GM19035 (cell line): ENCODE data around the gene LGI1.

ENCODE experiments used
- ATAC-seq: cut with Tn5 transposase; IDR thresholded peaks from one replicate; pipeline ENCODE4 v1.9.1; 2021; ENCODE audit not compliant: unreplicated experiment

Gene LGI1

GRCh38 chr10:93757801-93758507, at the start of gene LGI1:
TSS of gene LGI1 (plus strand) at chr10:93757936. CDS start at chr10:93758145, 209 bp downstream.
- no peak for ATAC-seq

- ATAC-seq, result no peak
Measured at GRCh38 chr10:93710333-93710909, 47.3 kb upstream of the LGI1 start.

- ATAC-seq, result no peak
Measured at GRCh38 chr10:93711891-93712290, 45.8 kb upstream of the LGI1 start.

- no peak for ATAC-seq
Measured at GRCh38 chr10:93712593-93712992, 45.1 kb upstream of the LGI1 start.

GRCh38 chr10:93715345-93715744, 42.4 kb upstream of the LGI1 start:
- ATAC-seq, result peak; percentile 87

GRCh38 chr10:93716766-93717165, 41.0 kb upstream of the LGI1 start:
- no peak for ATAC-seq

- peak; percentile 51 for ATAC-seq
Measured at GRCh38 chr10:93718937-93719725, 38.6 kb upstream of the LGI1 start.

- no peak for ATAC-seq
Measured at GRCh38 chr10:93719901-93720300, 37.8 kb upstream of the LGI1 start.

- ATAC-seq, result no peak
Measured at GRCh38 chr10:93722550-93722949, 35.2 kb upstream of the LGI1 start.

GRCh38 chr10:93723153-93723552, 34.6 kb upstream of the LGI1 start:
- ATAC-seq, result no peak

- ATAC-seq, result no peak
Measured at GRCh38 chr10:93726024-93726423, 31.7 kb upstream of the LGI1 start.

- ATAC-seq, result no peak
Measured at GRCh38 chr10:93741367-93741766, 16.4 kb upstream of the LGI1 start.

GRCh38 chr10:93742633-93743349, 14.9 kb upstream of the LGI1 start:
- ATAC-seq, result peak; percentile 84

- no peak for ATAC-seq
Measured at GRCh38 chr10:93745408-93746065, 12.2 kb upstream of the LGI1 start.

GRCh38 chr10:93746844-93747284, 10.9 kb upstream of the LGI1 start:
- ATAC-seq, result no peak

- no peak for ATAC-seq
Measured at GRCh38 chr10:93749218-93749799, 8.4 kb upstream of the LGI1 start.

GRCh38 chr10:93751124-93751523, 6.6 kb upstream of the LGI1 start:
- no peak for ATAC-seq

GRCh38 chr10:93751832-93752231, 5.9 kb upstream of the LGI1 start:
- no peak for ATAC-seq

GRCh38 chr10:93752761-93753160, 5.0 kb upstream of the LGI1 start:
- ATAC-seq, result no peak

GRCh38 chr10:93753621-93754250, 4.0 kb upstream of the LGI1 start:
- ATAC-seq, result no peak
